Cortex of kidney (tissue), 1 donor: ENCODE measurements around the gene PCDHA5.

Experiments used
- DNase-seq: peaks from one replicate; lab custom pipeline; 2025; lab: John Stamatoyannopoulos, UW

PCDHA5 gene

DNA sequence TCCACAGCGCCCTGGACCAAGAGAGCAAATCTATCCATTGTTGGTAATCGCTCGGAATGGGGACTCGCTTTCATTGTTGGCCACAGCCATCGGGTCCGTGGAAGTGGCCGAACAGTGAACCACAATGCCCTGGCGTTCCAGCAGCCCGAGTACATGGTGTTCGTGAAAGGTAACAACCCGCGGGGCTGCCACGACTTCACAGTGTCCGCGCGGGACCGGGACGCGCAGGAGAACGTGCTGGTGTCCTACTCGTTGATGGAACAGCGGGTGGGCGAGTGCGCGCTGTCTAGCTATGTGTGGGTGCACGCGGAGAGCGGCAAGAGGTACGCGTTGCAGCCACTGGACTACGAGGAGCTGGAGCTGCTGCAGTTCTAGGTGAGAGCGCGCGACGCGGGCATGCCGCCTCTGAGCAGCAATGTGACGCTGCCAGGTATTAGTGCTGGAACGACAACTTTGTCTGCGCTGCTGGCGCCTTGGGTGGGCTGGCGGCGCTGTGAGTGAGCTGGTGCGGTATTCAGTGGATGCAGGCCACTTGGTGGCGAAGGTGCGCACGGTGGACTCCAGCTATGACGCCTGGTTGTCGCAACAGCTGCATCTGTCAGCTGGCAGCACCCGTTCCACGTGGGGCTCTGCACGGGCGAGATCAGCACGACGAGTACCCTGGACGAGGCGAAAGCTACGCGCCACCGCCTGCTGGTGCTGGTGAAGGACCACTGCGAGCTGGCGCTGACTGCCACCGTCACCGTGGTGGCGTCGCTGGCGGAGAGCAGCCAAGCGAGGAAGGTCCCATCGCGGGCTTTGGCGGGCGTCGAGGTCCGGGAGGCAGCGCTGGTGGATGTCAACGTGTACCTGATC, 41.3 kb downstream of the PCDHA5 start:
- no peak for DNase-seq

- no peak for DNase-seq
Observed at GRCh38 chr5:140868721-140869554, 47.5 kb downstream of the PCDHA5 start, which contains the start of gene PCDHA11. PCDHA11 (plus strand) TSS chr5:140868957; CDS start chr5:140869104, 147 bp downstream.

- DNase-seq, result no peak
Observed at GRCh38 chr5:140869555-140869886, 48.1 kb downstream of the PCDHA5 start.

- DNase-seq, result no peak
Observed at GRCh38 chr5:140870221-140871201, 49.1 kb downstream of the PCDHA5 start.
